Memory B cell (primary cell): Measurements from ENCODE around the gene SFSWAP.
"Not testable (repeated sequence)": the region's sequence is repeated elsewhere in the genome, so short reads cannot be mapped to it uniquely, and the experiment has no call there.

Experiments used
- ATAC-seq: fragments of 150-1000 bp; cut with Tn5 transposase; 2 replicates; pipeline ENCODE4 v1.10.0; 2021; ENCODE audit warnings: low read depth, mild to moderate bottlenecking, moderate library complexity
- DNase-seq, 2 donors: peaks; one replicate each; pipeline ENCODE4 v3.0.0; 2022; ENCODE audit warnings: low spot score in 2 of 2
- H3K27ac Mint-ChIP-seq: one replicate; pipeline ENCODE4 v1.8.0; 2022; ENCODE audit warnings: mild to moderate bottlenecking, moderate library complexity, mixed read lengths
- H3K27me3 Mint-ChIP-seq: one replicate; pipeline ENCODE4 v1.8.0; 2022; ENCODE audit warnings: mixed read lengths
- H3K36me3 Mint-ChIP-seq: one replicate; pipeline ENCODE4 v1.8.0; 2022; ENCODE audit warnings: mild to moderate bottlenecking, mixed read lengths
- H3K4me1 Mint-ChIP-seq: one replicate; pipeline ENCODE4 v1.8.0; 2022; ENCODE audit warnings: mixed read lengths
- H3K4me3 Mint-ChIP-seq: one replicate; pipeline ENCODE4 v1.8.0; 2022; ENCODE audit warnings: mild to moderate bottlenecking, moderate library complexity, mixed read lengths
- H3K9me3 Mint-ChIP-seq: one replicate; pipeline ENCODE4 v1.8.0; 2022; ENCODE audit warnings: mixed read lengths

The SFSWAP gene

GRCh38 chr12:131702573-131702877, 8.4 kb upstream of the SFSWAP start:
- Mint-ChIP-seq H3K27me3 (peaks cover 5% of the 10 kb centered on the region), H3K36me3 (peaks cover 2% of the 10 kb centered on the region), H3K4me3 (no peak overlapping the region), H3K4me1 (no peaks in the 10 kb centered on the region), H3K27ac (no peak overlapping the region), H3K9me3 (peaks cover 10% of the 10 kb centered on the region)
- DNase-seq (no peak), ATAC-seq (no peak)

- no peak for ATAC-seq
- H3K4me1 Mint-ChIP-seq: no peaks in the 10 kb centered on the region
These were observed 7.7 kb upstream of the SFSWAP start for GRCh38 chr12:131703161-131703560.

GRCh38 chr12:131704509-131704908, 6.4 kb upstream of the SFSWAP start:
- Mint-ChIP-seq H3K27ac (no peak overlapping the region), H3K27me3 (peaks cover 3% of the 10 kb centered on the region), H3K4me3 (no peak overlapping the region), H3K4me1 (no peaks in the 10 kb centered on the region), H3K36me3 (peaks cover 2% of the 10 kb centered on the region), H3K9me3 (peaks cover 10% of the 10 kb centered on the region)
- ATAC-seq: no peak
- DNase-seq: no peak

More at GRCh38 chr12:131703161-131703560, 7.7 kb upstream of the SFSWAP start:
- no peak overlapping the region for H3K27ac Mint-ChIP-seq
- peaks cover 5% of the 10 kb centered on the region for H3K27me3 Mint-ChIP-seq
- DNase-seq: no peak
- H3K4me3 Mint-ChIP-seq: no peak overlapping the region
- H3K9me3 Mint-ChIP-seq: peaks cover 10% of the 10 kb centered on the region
- peaks cover 2% of the 10 kb centered on the region for H3K36me3 Mint-ChIP-seq

- H3K27ac Mint-ChIP-seq, DNase-seq, H3K4me3 Mint-ChIP-seq, H3K27me3 Mint-ChIP-seq, ATAC-seq, H3K36me3 Mint-ChIP-seq, H3K4me1 Mint-ChIP-seq: not testable (repeated sequence)
- H3K9me3 Mint-ChIP-seq: peaks cover 10% of the 10 kb centered on the region
These were observed 4.2 kb upstream of the SFSWAP start for GRCh38 chr12:131706709-131707108.

GRCh38 chr12:131709226-131709625, 1.7 kb upstream of the SFSWAP start:
- ATAC-seq (no peak), DNase-seq (no peak)
- Mint-ChIP-seq H3K4me1 (peaks cover 12% of the 10 kb centered on the region), H3K27ac (peak overlapping the region; percentile 62), H3K4me3 (peak overlapping the region; percentile 87), H3K27me3 (no peaks in the 10 kb centered on the region), H3K9me3 (peaks cover 9% of the 10 kb centered on the region), H3K36me3 (peaks cover 4% of the 10 kb centered on the region)

GRCh38 chr12:131711551-131712205, 788 bp downstream of the SFSWAP start:
- Mint-ChIP-seq H3K27me3 (no peaks in the 10 kb centered on the region), H3K36me3 (peaks cover 17% of the 10 kb centered on the region), H3K4me3 (peak overlapping the region; percentile 87), H3K4me1 (peaks cover 12% of the 10 kb centered on the region), H3K9me3 (no peaks in the 10 kb centered on the region), H3K27ac (peak overlapping the region; percentile 95)
- DNase-seq (no peak), ATAC-seq (no peak)

GRCh38 chr12:131713349-131713748, 2.5 kb downstream of the SFSWAP start:
- H3K9me3 Mint-ChIP-seq: no peaks in the 10 kb centered on the region
- peak overlapping the region; percentile 11 for H3K4me3 Mint-ChIP-seq
- DNase-seq (no peak), ATAC-seq (no peak)
- peaks cover 22% of the 10 kb centered on the region for H3K36me3 Mint-ChIP-seq
- peaks cover 12% of the 10 kb centered on the region for H3K4me1 Mint-ChIP-seq
- no peak overlapping the region for H3K27ac Mint-ChIP-seq
- H3K27me3 Mint-ChIP-seq: no peaks in the 10 kb centered on the region

- ATAC-seq: no peak
- Mint-ChIP-seq H3K9me3 (no peaks in the 10 kb centered on the region), H3K36me3 (peaks cover 26% of the 10 kb centered on the region), H3K27me3 (no peaks in the 10 kb centered on the region), H3K27ac (no peak overlapping the region), H3K4me1 (peaks cover 11% of the 10 kb centered on the region), H3K4me3 (no peak overlapping the region)
- DNase-seq: no peak
These were observed 3.9 kb downstream of the SFSWAP start for GRCh38 chr12:131714759-131715158.

GRCh38 chr12:131716282-131716681, 5.4 kb downstream of the SFSWAP start:
- Mint-ChIP-seq H3K4me1 (peaks cover 10% of the 10 kb centered on the region), H3K36me3 (peaks cover 36% of the 10 kb centered on the region), H3K27me3 (no peaks in the 10 kb centered on the region), H3K27ac (no peak overlapping the region), H3K4me3 (no peak overlapping the region), H3K9me3 (no peaks in the 10 kb centered on the region)
- DNase-seq: no peak
- ATAC-seq: no peak

GRCh38 chr12:131720241-131720640, 9.4 kb downstream of the SFSWAP start:
- Mint-ChIP-seq H3K9me3 (no peaks in the 10 kb centered on the region), H3K27me3 (no peaks in the 10 kb centered on the region), H3K36me3 (peaks cover 35% of the 10 kb centered on the region), H3K4me3 (no peak overlapping the region), H3K4me1 (no peaks in the 10 kb centered on the region), H3K27ac (no peak overlapping the region)
- DNase-seq (no peak), ATAC-seq (no peak)

GRCh38 chr12:131720921-131721320, 10.0 kb downstream of the SFSWAP start:
- Mint-ChIP-seq H3K4me1 (no peaks in the 10 kb centered on the region), H3K9me3 (no peaks in the 10 kb centered on the region), H3K27ac (no peak overlapping the region), H3K36me3 (peaks cover 35% of the 10 kb centered on the region), H3K27me3 (no peaks in the 10 kb centered on the region), H3K4me3 (no peak overlapping the region)
- no peak for DNase-seq
- no peak for ATAC-seq

GRCh38 chr12:131721548-131721947, 10.7 kb downstream of the SFSWAP start:
- Mint-ChIP-seq H3K27me3 (no peaks in the 10 kb centered on the region), H3K4me3 (no peak overlapping the region), H3K36me3 (peaks cover 30% of the 10 kb centered on the region), H3K4me1 (no peaks in the 10 kb centered on the region), H3K27ac (no peak overlapping the region), H3K9me3 (no peaks in the 10 kb centered on the region)
- no peak for ATAC-seq
- DNase-seq: no peak

GRCh38 chr12:131723532-131723931, 12.6 kb downstream of the SFSWAP start:
- H3K27me3 Mint-ChIP-seq: no peaks in the 10 kb centered on the region
- H3K36me3 Mint-ChIP-seq: peaks cover 28% of the 10 kb centered on the region
- no peak overlapping the region for H3K4me3 Mint-ChIP-seq
- ATAC-seq (no peak), DNase-seq (no peak)
- H3K9me3 Mint-ChIP-seq: no peaks in the 10 kb centered on the region
- H3K4me1 Mint-ChIP-seq: no peaks in the 10 kb centered on the region
- no peak overlapping the region for H3K27ac Mint-ChIP-seq

- Mint-ChIP-seq H3K27me3 (no peaks in the 10 kb centered on the region), H3K4me1 (no peaks in the 10 kb centered on the region), H3K9me3 (no peaks in the 10 kb centered on the region), H3K27ac (no peak overlapping the region), H3K4me3 (no peak overlapping the region), H3K36me3 (peaks cover 32% of the 10 kb centered on the region)
- DNase-seq: no peak
- no peak for ATAC-seq
These were observed 13.6 kb downstream of the SFSWAP start for GRCh38 chr12:131724534-131724933.

GRCh38 chr12:131725503-131725902, 14.6 kb downstream of the SFSWAP start:
- ATAC-seq (no peak), DNase-seq (no peak)
- no peaks in the 10 kb centered on the region for H3K4me1 Mint-ChIP-seq
- no peaks in the 10 kb centered on the region for H3K9me3 Mint-ChIP-seq
- peaks cover 28% of the 10 kb centered on the region for H3K36me3 Mint-ChIP-seq
- no peaks in the 10 kb centered on the region for H3K27me3 Mint-ChIP-seq
- H3K27ac Mint-ChIP-seq: no peak overlapping the region
- H3K4me3 Mint-ChIP-seq: no peak overlapping the region
